SU-DHL-6 (cell line): ENCODE measurements around the gene CNFN.
"Not testable (repeated sequence)": the region's sequence is repeated elsewhere in the genome, so short reads cannot be mapped to it uniquely, and the experiment has no call there.

Experiments
- H2AFZ ChIP-seq: fragments of 200-600 bp; sonication (generic); 2 replicates; pipeline ENCODE4 v1.6.1; 2014; ENCODE audit warnings: low read depth, mild to moderate bottlenecking, moderate library complexity, mixed read lengths, antibody characterized with exemption, low read length; ENCODE audit not compliant: severe bottlenecking
- H3F3A ChIP-seq: fragments of 200-600 bp; shearing (Covaris generic); 2 replicates; pipeline ENCODE4 v1.6.0; 2016; ENCODE audit warnings: antibody characterized with exemption, mild to moderate bottlenecking; ENCODE audit not compliant: insufficient read depth
- H3K27ac ChIP-seq: fragments of 200-600 bp; sonication (generic); 2 replicates; pipeline ENCODE4 v1.5.1; 2016; ENCODE audit warnings: low read depth, mild to moderate bottlenecking, low read length, moderate library complexity, mixed read lengths
- H3K27me3 ChIP-seq: fragments of 200-600 bp; sonication (generic), shearing (Covaris generic); 2 replicates; pipeline ENCODE4 v1.6.0; 2014; ENCODE audit warnings: mild to moderate bottlenecking, low read length
- H3K36me3 ChIP-seq: fragments of 200-600 bp; sonication (generic); 2 replicates; pipeline ENCODE4 v1.6.1; 2014; ENCODE audit warnings: mild to moderate bottlenecking, low read length, mixed read lengths
- H3K4me2 ChIP-seq: fragments of 300-600, 200-600 bp; shearing (Covaris generic), sonication (generic); 2 replicates; pipeline ENCODE4 v1.6.0; 2014; ENCODE audit warnings: low read length, low read depth, mild to moderate bottlenecking; ENCODE audit not compliant: poor library complexity, severe bottlenecking
- H3K4me3 ChIP-seq: fragments of 200-600 bp; sonication (generic); 2 replicates; pipeline ENCODE4 v1.5.1; 2014; ENCODE audit warnings: antibody characterized with exemption, low read length, mild to moderate bottlenecking, mixed read lengths; ENCODE audit not compliant: insufficient read depth, poor library complexity, severe bottlenecking
- H3K79me2 ChIP-seq: fragments of 200-600 bp; sonication (generic); 2 replicates; pipeline ENCODE4 v1.6.1; 2014; ENCODE audit warnings: mild to moderate bottlenecking, low read length, moderate library complexity; ENCODE audit not compliant: insufficient read depth
- H3K9ac ChIP-seq: fragments of 200-600 bp; sonication (generic); 2 replicates; pipeline ENCODE4 v1.7.0; 2014; ENCODE audit warnings: mild to moderate bottlenecking, low read length
- H3K9me2 ChIP-seq: fragments of 200-600 bp; sonication (generic); replicated peaks from 2 replicates; pipeline ENCODE4 v1.6.1; 2014; ENCODE audit warnings: low read length; ENCODE audit not compliant: insufficient read depth
- H3K9me3 ChIP-seq: fragments of 200-600 bp; sonication (generic); 2 replicates; pipeline ENCODE4 v1.6.1; 2014; ENCODE audit warnings: low read length, mixed read lengths; ENCODE audit not compliant: insufficient read depth
- H4K20me1 ChIP-seq: fragments of 200-600 bp; sonication (generic); 2 replicates; pipeline ENCODE4 v1.6.1; 2014; ENCODE audit warnings: low read depth, mild to moderate bottlenecking, antibody characterized with exemption, low read length, moderate library complexity, mixed read lengths
- CTCF ChIP-seq: fragments of 200-600 bp; sonication (generic); IDR thresholded peaks from one replicate; pipeline ENCODE4 v1.5.1; 2017; ENCODE audit warnings: antibody characterized with exemption, mild to moderate bottlenecking, low read length, moderate library complexity; ENCODE audit not compliant: insufficient read depth, poor library complexity, severe bottlenecking
- EZH2phosphoT487 ChIP-seq: fragments of 200-600 bp; sonication (generic), shearing (Covaris generic); conservative IDR thresholded peaks from 2 replicates; pipeline ENCODE4 v1.6.1; 2018; ENCODE audit warnings: mild to moderate bottlenecking, antibody characterized with exemption, low read length, moderate library complexity, mixed read lengths

CNFN gene

GRCh38 chr19:42345191-42345812 lies 44.8 kb downstream of the CNFN start:
- Histone ChIP-seq H3K27me3 (no peaks in the 10 kb centered on the region), H3K27ac (no peak overlapping the region), H2AFZ (no peak overlapping the region), H3K9me3 (no peaks in the 10 kb centered on the region), H3K4me2 (no peak overlapping the region), H4K20me1 (no peaks in the 10 kb centered on the region), H3K9ac (no peak overlapping the region), H3K9me2 (no peaks in the 10 kb centered on the region), H3K36me3 (no peaks in the 10 kb centered on the region), H3F3A (no peaks in the 10 kb centered on the region), H3K4me3 (no peak overlapping the region), H3K79me2 (no peaks in the 10 kb centered on the region)
- TF ChIP-seq EZH2phosphoT487 = no peak
- TF ChIP-seq CTCF = no peak

GRCh38 chr19:42344336-42344893 lies 45.7 kb downstream of the CNFN start:
- Histone ChIP-seq H3K4me3 (no peak overlapping the region), H3K27me3 (no peaks in the 10 kb centered on the region), H3K79me2 (no peaks in the 10 kb centered on the region), H2AFZ (no peak overlapping the region), H3K9me3 (no peaks in the 10 kb centered on the region), H3K9me2 (no peaks in the 10 kb centered on the region), H3K9ac (no peak overlapping the region), H4K20me1 (no peaks in the 10 kb centered on the region), H3F3A (no peaks in the 10 kb centered on the region), H3K27ac (no peak overlapping the region), H3K4me2 (no peak overlapping the region), H3K36me3 (no peaks in the 10 kb centered on the region)
- TF ChIP-seq EZH2phosphoT487 (no peak), CTCF (no peak)

GRCh38 chr19:42343344-42344110 lies 46.6 kb downstream of the CNFN start:
- no peak overlapping the region for H3K9ac ChIP-seq
- H3K9me3 ChIP-seq = no peaks in the 10 kb centered on the region
- H3K9me2 ChIP-seq = no peaks in the 10 kb centered on the region
- H3K4me3 ChIP-seq = no peak overlapping the region
- H3K27ac ChIP-seq = no peak overlapping the region
- H3K4me2 ChIP-seq = no peak overlapping the region
- H3K36me3 ChIP-seq = no peaks in the 10 kb centered on the region
- H2AFZ ChIP-seq = no peak overlapping the region
- H3F3A ChIP-seq = no peaks in the 10 kb centered on the region
- no peaks in the 10 kb centered on the region for H3K79me2 ChIP-seq
- TF ChIP-seq CTCF (peak; percentile 18), EZH2phosphoT487 (no peak)
- no peaks in the 10 kb centered on the region for H3K27me3 ChIP-seq
- H4K20me1 ChIP-seq = no peaks in the 10 kb centered on the region

GRCh38 chr19:42339922-42340321 lies 50.2 kb downstream of the CNFN start:
- H3K9me3 ChIP-seq, H3K4me2 ChIP-seq, H3K27me3 ChIP-seq, H3K4me3 ChIP-seq, H3F3A ChIP-seq, H3K36me3 ChIP-seq, H2AFZ ChIP-seq, H4K20me1 ChIP-seq, H3K9ac ChIP-seq, H3K79me2 ChIP-seq, H3K27ac ChIP-seq, H3K9me2 ChIP-seq: not testable (repeated sequence)

- H3K9me3 ChIP-seq, H3K27me3 ChIP-seq, H3K4me2 ChIP-seq, H2AFZ ChIP-seq, H3F3A ChIP-seq, H3K9ac ChIP-seq, H3K4me3 ChIP-seq, H3K9me2 ChIP-seq, H4K20me1 ChIP-seq, H3K79me2 ChIP-seq, H3K36me3 ChIP-seq, H3K27ac ChIP-seq: not testable (repeated sequence)
Observed at GRCh38 chr19:42339126-42339860, 50.8 kb downstream of the CNFN start.
